HL-60 (cell line): ENCODE results near the gene TSHZ2.

ENCODE experiments used
- GABPA ChIP-seq: IDR thresholded peaks from 2 replicates; pipeline ENCODE4 v1.6.1; 2012; ENCODE audit warnings: low read depth
- POLR2AphosphoS5 ChIP-seq: IDR thresholded peaks from 2 replicates; pipeline ENCODE4 v1.6.1; 2012; ENCODE audit warnings: low read depth
- SPI1 ChIP-seq: IDR thresholded peaks from 2 replicates; pipeline ENCODE4 v1.6.1; 2012; ENCODE audit warnings: low read depth, mild to moderate bottlenecking, borderline replicate concordance
- TF ChIP-seq, protein P1 (sequence below): IDR thresholded peaks from one replicate; pipeline ENCODE4 v1.5.1; 2011; ENCODE audit warnings: low read length, control low read depth, inconsistent platforms; ENCODE audit not compliant: insufficient read depth
- TF ChIP-seq, protein P2 (sequence below): IDR thresholded peaks from 2 replicates; pipeline ENCODE4 v1.6.1; 2012; ENCODE audit warnings: low read depth; ENCODE audit not compliant: insufficient replicate concordance

DNA sequence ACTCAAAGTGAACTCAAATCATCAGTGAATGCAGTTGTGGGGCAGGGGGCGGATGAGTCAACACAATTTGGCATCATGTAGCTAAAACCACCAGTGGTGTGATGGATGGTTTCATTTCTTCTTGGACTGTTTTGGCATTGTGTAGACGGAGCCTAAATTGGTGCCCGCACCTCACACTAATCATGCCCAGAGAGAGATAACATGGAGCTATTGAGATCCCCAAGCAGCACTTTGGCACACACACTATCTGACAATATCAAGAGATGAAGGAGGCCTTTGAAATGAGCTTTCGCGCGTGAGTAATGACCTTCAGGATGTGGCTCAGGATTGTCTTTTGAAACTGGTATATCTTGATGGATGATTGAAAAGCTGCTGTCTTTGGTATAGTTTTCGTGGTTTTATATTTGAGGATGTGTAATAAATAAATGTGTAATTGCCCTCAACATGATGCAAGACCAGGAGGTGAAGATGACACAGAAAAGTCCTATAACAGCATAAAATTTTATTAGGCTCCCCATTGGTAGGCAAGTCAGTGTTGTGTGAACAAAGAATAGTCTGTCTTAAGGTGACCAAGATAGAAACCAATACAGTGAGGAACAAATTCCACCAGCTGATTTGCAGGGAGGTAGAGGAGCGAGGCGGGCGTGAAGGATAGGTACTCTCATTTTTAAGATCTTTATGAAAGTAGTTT lies 174.2 kb downstream of the TSHZ2 start:
- TF ChIP-seq, protein P1, sequence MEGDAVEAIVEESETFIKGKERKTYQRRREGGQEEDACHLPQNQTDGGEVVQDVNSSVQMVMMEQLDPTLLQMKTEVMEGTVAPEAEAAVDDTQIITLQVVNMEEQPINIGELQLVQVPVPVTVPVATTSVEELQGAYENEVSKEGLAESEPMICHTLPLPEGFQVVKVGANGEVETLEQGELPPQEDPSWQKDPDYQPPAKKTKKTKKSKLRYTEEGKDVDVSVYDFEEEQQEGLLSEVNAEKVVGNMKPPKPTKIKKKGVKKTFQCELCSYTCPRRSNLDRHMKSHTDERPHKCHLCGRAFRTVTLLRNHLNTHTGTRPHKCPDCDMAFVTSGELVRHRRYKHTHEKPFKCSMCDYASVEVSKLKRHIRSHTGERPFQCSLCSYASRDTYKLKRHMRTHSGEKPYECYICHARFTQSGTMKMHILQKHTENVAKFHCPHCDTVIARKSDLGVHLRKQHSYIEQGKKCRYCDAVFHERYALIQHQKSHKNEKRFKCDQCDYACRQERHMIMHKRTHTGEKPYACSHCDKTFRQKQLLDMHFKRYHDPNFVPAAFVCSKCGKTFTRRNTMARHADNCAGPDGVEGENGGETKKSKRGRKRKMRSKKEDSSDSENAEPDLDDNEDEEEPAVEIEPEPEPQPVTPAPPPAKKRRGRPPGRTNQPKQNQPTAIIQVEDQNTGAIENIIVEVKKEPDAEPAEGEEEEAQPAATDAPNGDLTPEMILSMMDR = no peak
- TF ChIP-seq GABPA (no peak), POLR2AphosphoS5 (no peak), SPI1 (no peak)
- TF ChIP-seq, protein P2, sequence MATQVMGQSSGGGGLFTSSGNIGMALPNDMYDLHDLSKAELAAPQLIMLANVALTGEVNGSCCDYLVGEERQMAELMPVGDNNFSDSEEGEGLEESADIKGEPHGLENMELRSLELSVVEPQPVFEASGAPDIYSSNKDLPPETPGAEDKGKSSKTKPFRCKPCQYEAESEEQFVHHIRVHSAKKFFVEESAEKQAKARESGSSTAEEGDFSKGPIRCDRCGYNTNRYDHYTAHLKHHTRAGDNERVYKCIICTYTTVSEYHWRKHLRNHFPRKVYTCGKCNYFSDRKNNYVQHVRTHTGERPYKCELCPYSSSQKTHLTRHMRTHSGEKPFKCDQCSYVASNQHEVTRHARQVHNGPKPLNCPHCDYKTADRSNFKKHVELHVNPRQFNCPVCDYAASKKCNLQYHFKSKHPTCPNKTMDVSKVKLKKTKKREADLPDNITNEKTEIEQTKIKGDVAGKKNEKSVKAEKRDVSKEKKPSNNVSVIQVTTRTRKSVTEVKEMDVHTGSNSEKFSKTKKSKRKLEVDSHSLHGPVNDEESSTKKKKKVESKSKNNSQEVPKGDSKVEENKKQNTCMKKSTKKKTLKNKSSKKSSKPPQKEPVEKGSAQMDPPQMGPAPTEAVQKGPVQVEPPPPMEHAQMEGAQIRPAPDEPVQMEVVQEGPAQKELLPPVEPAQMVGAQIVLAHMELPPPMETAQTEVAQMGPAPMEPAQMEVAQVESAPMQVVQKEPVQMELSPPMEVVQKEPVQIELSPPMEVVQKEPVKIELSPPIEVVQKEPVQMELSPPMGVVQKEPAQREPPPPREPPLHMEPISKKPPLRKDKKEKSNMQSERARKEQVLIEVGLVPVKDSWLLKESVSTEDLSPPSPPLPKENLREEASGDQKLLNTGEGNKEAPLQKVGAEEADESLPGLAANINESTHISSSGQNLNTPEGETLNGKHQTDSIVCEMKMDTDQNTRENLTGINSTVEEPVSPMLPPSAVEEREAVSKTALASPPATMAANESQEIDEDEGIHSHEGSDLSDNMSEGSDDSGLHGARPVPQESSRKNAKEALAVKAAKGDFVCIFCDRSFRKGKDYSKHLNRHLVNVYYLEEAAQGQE = no peak
